H1 (cell line): ENCODE measurements around the gene BPI. TPM values are rescaled to one million over a fixed set of nuclear protein-coding genes. Genes with fewer than 3 reads are reported as not detected.

Experiments used
- CTCF ChIA-PET: fragments of 300-600 bp; sonication (Branson Sonifier 250); formaldehyde crosslinking; loops from one replicate; lab custom pipeline; 2021; ENCODE audit not compliant: partially characterized antibody; lab: Charles Lee
- POLR2A ChIA-PET: fragments of 300-600 bp; sonication (Branson Sonifier 250); formaldehyde crosslinking; loops from one replicate; lab custom pipeline; 2021; ENCODE audit warnings: inconsistent platforms; ENCODE audit not compliant: partially characterized antibody; lab: Charles Lee
- DNase-seq, 2 experiments: peaks; one replicate each; pipeline versions ENCODE4 v3.0.0 to v3.0.0-alpha.2; 2010 to 2022; ENCODE audit warnings: low spot score in 2 of 2, low read depth in 1 of 2, mixed read lengths in 1 of 2
- FAIRE-seq: peaks from 2 replicates; lab custom pipeline; 2011; peaks lifted over from hg19 to GRCh38; lab: Jason Lieb, UNC
- H2AFZ ChIP-seq: 2 replicates; pipeline ENCODE4 v1.8.1; 2012; ENCODE audit warnings: low read length, inconsistent platforms
- H2AK5ac ChIP-seq: 2 replicates; pipeline ENCODE4 v1.6.1; 2013; ENCODE audit warnings: low read depth, low read length
- H2BK120ac ChIP-seq: replicated peaks from 2 replicates; pipeline ENCODE3; 2013; ENCODE audit warnings: low read depth, low read length, inconsistent platforms
- H2BK12ac ChIP-seq: 2 replicates; pipeline ENCODE4 v1.6.1; 2013; ENCODE audit warnings: low read depth, low read length
- H2BK15ac ChIP-seq: 2 replicates; pipeline ENCODE4 v1.6.1; 2013; ENCODE audit warnings: low read length
- H2BK20ac ChIP-seq: 2 replicates; pipeline ENCODE4 v1.6.1; 2013; ENCODE audit warnings: low read length
- H2BK5ac ChIP-seq: 2 replicates; pipeline ENCODE4 v1.6.1; 2013; ENCODE audit warnings: low read depth, low read length
- H3K14ac ChIP-seq: 2 replicates; pipeline ENCODE4 v1.6.1; 2013; ENCODE audit warnings: inconsistent platforms; ENCODE audit not compliant: insufficient read length
- H3K18ac ChIP-seq: 2 replicates; pipeline ENCODE4 v1.6.1; 2013; ENCODE audit warnings: low read length; ENCODE audit errors: extremely low read depth
- H3K23ac ChIP-seq: 2 replicates; pipeline ENCODE4 v1.6.1; 2013; ENCODE audit warnings: inconsistent platforms; ENCODE audit not compliant: insufficient read length
- H3K23me2 ChIP-seq: 2 replicates; pipeline ENCODE4 v1.6.1; 2013; ENCODE audit warnings: low read depth, low read length
- H3K27ac ChIP-seq: 2 replicates; pipeline ENCODE4 v1.6.1; 2011; ENCODE audit warnings: low read depth, low read length, inconsistent platforms
- H3K27me3 ChIP-seq, 4 experiments: replicated peaks in 1 of 4; 1 replicate in 1 of 4; 2 replicates in 3 of 4; pipeline versions ENCODE4 v1.6.1 to v1.8.1; 2011 to 2013; ENCODE audit warnings: low read length in 3 of 4, mild to moderate bottlenecking in 3 of 4, inconsistent platforms in 2 of 4, mixed read lengths in 2 of 4, moderate library complexity in 1 of 4; ENCODE audit not compliant: control insufficient read depth in 3 of 4, insufficient read depth in 3 of 4; ENCODE audit errors: extremely low read depth in 1 of 4
- H3K36me3 ChIP-seq, 4 experiments: 2 replicates each; pipeline versions ENCODE4 v1.6.1 to v1.8.1; 2011 to 2013; ENCODE audit warnings: mild to moderate bottlenecking in 4 of 4, low read length in 3 of 4, moderate library complexity in 2 of 4, control low read depth in 1 of 4, inconsistent platforms in 1 of 4; ENCODE audit not compliant: insufficient read depth in 4 of 4, control insufficient read depth in 2 of 4
- H3K4ac ChIP-seq: replicated peaks from 2 replicates; pipeline ENCODE3; 2013; ENCODE audit warnings: low read length, low read depth, mixed read lengths, inconsistent platforms; ENCODE audit not compliant: insufficient read length
- H3K4me1 ChIP-seq, 4 experiments: replicated peaks in 1 of 4; 1 replicate in 1 of 4; 2 replicates in 3 of 4; pipeline versions ENCODE4 v1.6.1 to v1.8.1; 2011 to 2013; ENCODE audit warnings: low read length in 3 of 4, inconsistent platforms in 2 of 4, mixed read lengths in 1 of 4; ENCODE audit not compliant: insufficient read depth in 4 of 4, control insufficient read depth in 3 of 4
- H3K4me2 ChIP-seq, 2 experiments: 2 replicates each; pipeline versions ENCODE4 v1.6.1 to v1.8.1; 2011 to 2013; ENCODE audit warnings: low read depth in 2 of 2, low read length in 2 of 2, control low read depth in 1 of 2, inconsistent platforms in 1 of 2, mild to moderate bottlenecking in 1 of 2; ENCODE audit not compliant: insufficient read depth in 1 of 2
- H3K4me3 ChIP-seq, 4 experiments: fragments of 200-600, 300-600 bp in 1 of 4; sonication (generic), shearing (Covaris generic), sonication (Bioruptor Twin) in 1 of 4; 2 replicates each; pipeline versions ENCODE4 v1.5.1 to v1.8.1; 2011 to 2016; ENCODE audit warnings: low read length in 4 of 4, low read depth in 3 of 4, control low read depth in 2 of 4, inconsistent platforms in 2 of 4, mild to moderate bottlenecking in 2 of 4, mixed read lengths in 1 of 4, moderate library complexity in 1 of 4; ENCODE audit not compliant: insufficient read depth in 2 of 4; ENCODE audit errors: extremely low read depth in 1 of 4
- H3K56ac ChIP-seq: replicated peaks from 2 replicates; pipeline ENCODE3; 2013; ENCODE audit warnings: low read depth, mild to moderate bottlenecking, mixed read lengths, low read length, inconsistent platforms; ENCODE audit not compliant: insufficient read length
- H3K79me1 ChIP-seq: 2 replicates; pipeline ENCODE4 v1.6.1; 2013; ENCODE audit warnings: low read depth, low read length, control low read depth
- H3K79me2 ChIP-seq, 2 experiments: 2 replicates each; pipeline versions ENCODE4 v1.6.1 to v1.8.1; 2012 to 2013; ENCODE audit warnings: low read length in 2 of 2, mild to moderate bottlenecking in 2 of 2, inconsistent platforms in 1 of 2; ENCODE audit not compliant: insufficient read depth in 2 of 2, control insufficient read depth in 1 of 2
- H3K9ac ChIP-seq, 4 experiments: replicated peaks in 1 of 4; 1 replicate in 1 of 4; 2 replicates in 3 of 4; pipeline versions ENCODE4 v1.6.1 to v1.8.1; 2011 to 2013; ENCODE audit warnings: low read depth in 3 of 4, low read length in 3 of 4, control low read depth in 2 of 4, mild to moderate bottlenecking in 2 of 4, moderate library complexity in 2 of 4, inconsistent platforms in 1 of 4; ENCODE audit errors: extremely low read depth in 1 of 4
- H3K9me3 ChIP-seq, 2 experiments: 2 replicates each; pipeline versions ENCODE4 v1.6.1 to v1.8.1; 2012 to 2013; ENCODE audit warnings: mild to moderate bottlenecking in 2 of 2, moderate library complexity in 2 of 2, control low read depth in 1 of 2, inconsistent platforms in 1 of 2, low read depth in 1 of 2, low read length in 1 of 2, mixed read lengths in 1 of 2; ENCODE audit not compliant: insufficient read depth in 2 of 2
- H4K20me1 ChIP-seq, 2 experiments: replicated peaks in 1 of 2; 2 replicates each; pipeline versions ENCODE3 to v1.8.1; 2011 to 2013; ENCODE audit warnings: inconsistent platforms in 2 of 2, low read length in 2 of 2, mild to moderate bottlenecking in 1 of 2; ENCODE audit not compliant: insufficient read depth in 2 of 2, control insufficient read depth in 1 of 2
- H4K5ac ChIP-seq: 2 replicates; pipeline ENCODE4 v1.6.1; 2013; ENCODE audit warnings: low read length, low read depth, mixed read lengths, inconsistent platforms; ENCODE audit not compliant: insufficient read length
- H4K8ac ChIP-seq: 2 replicates; pipeline ENCODE4 v1.8.0; 2013; ENCODE audit warnings: mild to moderate bottlenecking, moderate library complexity, low read length, inconsistent platforms; ENCODE audit not compliant: insufficient read depth; ENCODE audit errors: extremely low read depth
- H4K91ac ChIP-seq: replicated peaks from 2 replicates; pipeline ENCODE3; 2013; ENCODE audit warnings: low read length, mixed read lengths, inconsistent platforms; ENCODE audit not compliant: insufficient read length
- CTCF ChIP-seq, 3 experiments: IDR thresholded peaks; 1 replicate in 2 of 3; 2 replicates in 1 of 3; pipeline versions ENCODE4 v1.5.1 to v1.6.1; 2011; ENCODE audit warnings: low read length in 3 of 3, mild to moderate bottlenecking in 3 of 3, inconsistent platforms in 2 of 3, low read depth in 1 of 3, moderate library complexity in 1 of 3; ENCODE audit not compliant: insufficient read depth in 1 of 3; ENCODE audit errors: control extremely low read depth in 1 of 3
- E2F6 ChIP-seq: IDR thresholded peaks from 2 replicates; pipeline ENCODE4 v1.6.1; 2012; ENCODE audit warnings: inconsistent platforms
- POLR2A ChIP-seq, 2 experiments: IDR thresholded peaks; 1 replicate in 1 of 2; 2 replicates in 1 of 2; pipeline ENCODE4 v1.6.1; 2011; ENCODE audit warnings: low read depth in 2 of 2, low read length in 2 of 2, mild to moderate bottlenecking in 2 of 2; ENCODE audit errors: control extremely low read depth in 1 of 2
- RAD21 ChIP-seq, 2 experiments: IDR thresholded peaks in 1 of 2; conservative IDR thresholded peaks in 1 of 2; 2 replicates each; pipeline ENCODE4 v1.6.1; 2011; ENCODE audit warnings: low read depth in 2 of 2, low read length in 2 of 2, improper control_type of control experiment in 1 of 2, inconsistent platforms in 1 of 2, mild to moderate bottlenecking in 1 of 2, moderate library complexity in 1 of 2
- SIN3A ChIP-seq, 2 experiments: IDR thresholded peaks in 1 of 2; conservative IDR thresholded peaks in 1 of 2; 2 replicates each; pipeline ENCODE4 v1.6.1; 2011 to 2012; ENCODE audit warnings: low read length in 2 of 2, improper control_type of control experiment in 1 of 2, low read depth in 1 of 2, mild to moderate bottlenecking in 1 of 2
- TCF12 ChIP-seq: IDR thresholded peaks from 2 replicates; pipeline ENCODE4 v1.6.1; 2011; ENCODE audit warnings: low read depth, mild to moderate bottlenecking, low read length
- WGBS, 2 experiments: shearing (Covaris generic) in 1 of 2; methylation state at CpG; one replicate each; pipeline versions ENCODE4 v1.1.6 to v1.1.7; 2013 to 2015; ENCODE audit warnings: low lambda C conversion rate in 2 of 2, mixed read lengths in 2 of 2, inconsistent platforms in 1 of 2, low coverage in 1 of 2, missing lambda C conversion rate in 1 of 2; ENCODE audit not compliant: insufficient replicate concordance in 2 of 2, insufficient coverage in 1 of 2, insufficient read length in 1 of 2; ENCODE audit errors: extremely low coverage in 1 of 2, missing lambda C conversion rate in 1 of 2; 5-methylcytosine and 5-hydroxymethylcytosine counted together
- polyA plus RNA-seq, 7 experiments: library from polyadenylated mRNA; depleted of rRNA in 3 of 7; stranded (reverse) in 5 of 7; unstranded in 2 of 7; fragments of >200 nt in 5 of 7; fragments of 200-250 nt in 2 of 7; gene quantifications; 1 replicate in 5 of 7; 2 replicates in 1 of 7; 4 replicates in 1 of 7; pipeline versions ENCODE4 v1.2.1 to v1.2.3, GENCODE V29; 2011 to 2013; ENCODE audit warnings: missing spikeins in 2 of 7, mixed read lengths in 2 of 7
- total RNA-seq: library from RNA; stranded (reverse); fragmentation: NEBNext Ultra II Directional; extraction: Animal tissue kit (Norgen Biotek cat#: 25700); gene quantifications from 2 replicates; pipeline ENCODE4 v1.2.1, GENCODE V29; 2021
- TF ChIP-seq, protein P1 (sequence below): IDR thresholded peaks from 2 replicates; pipeline ENCODE4 v1.6.1; 2012; ENCODE audit warnings: inconsistent platforms

BPI gene
- total and polyA plus RNA-seq, 2 of the 8 experiments (the other 6 are each of a cell fraction or from before 2014, with no cell fraction given): not detected

GRCh38 chr20:38338849-38339520, 35.0 kb downstream of the BPI start:
- H4K20me1 ChIP-seq: no peaks in the 10 kb centered on the region
- H3K23ac ChIP-seq: no peak overlapping the region
- H4K5ac ChIP-seq: no peak overlapping the region
- no peak overlapping the region for H2AK5ac ChIP-seq
- H2BK20ac ChIP-seq: peak overlapping the region; percentile 64; the same call in 1 of the 2 replicates
- H2BK120ac ChIP-seq: no peak overlapping the region
- DNase-seq (peak; percentile 29 to 60), FAIRE-seq (peak; percentile 96)
- H2BK15ac ChIP-seq: no peak overlapping the region
- no peaks in the 10 kb centered on the region for H3K23me2 ChIP-seq
- H3K4me2 ChIP-seq: no peak overlapping the region
- no peaks in the 10 kb centered on the region for H3K27me3 ChIP-seq
- CTCF ChIA-PET: interaction anchor here (0.8 to 9.6 kb wide), 24 partner anchors 14 to 386 kb away, joined by 3 to 390 read pairs (median 7); partner anchors contain the start of genes LBP and RALGAPB
- no peak overlapping the region for H3K4me3 ChIP-seq
- H3K9ac ChIP-seq: no peak overlapping the region
- peaks cover 0 to 5% of the 10 kb centered on the region in 2 experiments; a peak in 2 of 4 replicates for H3K9me3 ChIP-seq
- no peak overlapping the region for H3K27ac ChIP-seq
- no peaks in the 10 kb centered on the region for H3K36me3 ChIP-seq
- no peak overlapping the region for H2BK5ac ChIP-seq
- H4K91ac ChIP-seq: no peak overlapping the region
- peak overlapping the region; percentile 70; the same call in 1 of the 2 replicates for H2BK12ac ChIP-seq
- peaks cover 10 to 22% (median 15%) of the 10 kb centered on the region in 4 experiments for H3K4me1 ChIP-seq
- POLR2A ChIA-PET: interaction anchor here (0.6 to 4.2 kb wide), 8 partner anchors 16 to 163 kb away, joined by 3 to 26 read pairs (median 4); partner anchors contain the start of gene SNHG17
- H3K14ac ChIP-seq: no peak overlapping the region
- H3K18ac ChIP-seq: no peak overlapping the region
- H3K79me2 ChIP-seq: no peaks in the 10 kb centered on the region
- H4K8ac ChIP-seq: no peak overlapping the region
- 62% methylated on average over 7 of the region's 7 CpGs; no CpG with 5 or more reads in 1 of the 2 experiments for WGBS, 2 experiments
- H3K56ac ChIP-seq: no peak overlapping the region
- peak overlapping the region; percentile 51; the same call in 1 of the 2 replicates for H2AFZ ChIP-seq
- H3K79me1 ChIP-seq: no peaks in the 10 kb centered on the region
- H3K4ac ChIP-seq: no peak overlapping the region
- peak; percentile 86 for TF ChIP-seq E2F6
- TF ChIP-seq RAD21 (IDR thresholded peaks at IDR 0.05 in 1 of 2, conservative IDR thresholded peaks at IDR 0.05 in 1 of 2; ENCODE audit: low read depth in 2 of 2, low read length in 2 of 2): peak; percentile 63 to 72
- peak; percentile 8 to 71 (median 53) for TF ChIP-seq CTCF (IDR thresholded peaks at IDR 0.05; ENCODE audit: control extremely low read depth in 1 of 3, insufficient read depth in 1 of 3, low read depth in 1 of 3, low read length in 3 of 3)
- no peak for TF ChIP-seq POLR2A (IDR thresholded peaks at IDR 0.05; ENCODE audit: control extremely low read depth in 1 of 2, low read depth in 2 of 2, low read length in 2 of 2)
- TF ChIP-seq, protein P1, sequence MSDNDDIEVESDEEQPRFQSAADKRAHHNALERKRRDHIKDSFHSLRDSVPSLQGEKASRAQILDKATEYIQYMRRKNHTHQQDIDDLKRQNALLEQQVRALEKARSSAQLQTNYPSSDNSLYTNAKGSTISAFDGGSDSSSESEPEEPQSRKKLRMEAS: peak; percentile 84
- TF ChIP-seq TCF12: peak; percentile 47; the same call in 1 of the 2 replicates
- peak in 1 of 2 experiments; percentile 80; a peak in 2 of 4 replicates for TF ChIP-seq SIN3A (conservative IDR thresholded peaks at IDR 0.05 in 1 of 2, IDR thresholded peaks at IDR 0.05 in 1 of 2; ENCODE audit: low read depth in 1 of 2, low read length in 2 of 2)
